HEK293 (cell line): ENCODE results near the gene AMMECR1.
A peak's percentile ranks its signal among the peaks of the same experiment; 100 is the strongest.

Source experiments
- CTCF ChIA-PET: fragments of 350-600 bp; formaldehyde crosslinking; extraction: SDS; loops from one replicate; lab custom pipeline; 2021; ENCODE audit warnings: antibody characterized with exemption; lab: Yijun Ruan, JAX
- POLR2A ChIA-PET: fragments of 300-600 bp; formaldehyde crosslinking; extraction: SDS; loops from one replicate; lab custom pipeline; 2020; ENCODE audit warnings: antibody characterized with exemption, inconsistent platforms; lab: Yijun Ruan, JAX
- H3K27ac ChIP-seq: fragments of 200-500 bp; sonication (Bioruptor generic); 2 replicates; pipeline ENCODE4 v1.5.1; 2014; ENCODE audit warnings: low read depth, low read length, control low read depth, inconsistent platforms; ENCODE audit errors: extremely low read depth
- H3K36me3 ChIP-seq, 2 experiments: fragments of 200-500 bp in 1 of 2; sonication (Bioruptor generic) in 1 of 2; 1 replicate in 1 of 2; 2 replicates in 1 of 2; pipeline ENCODE4 v1.5.1; 2014 to 2017; ENCODE audit warnings: inconsistent platforms in 2 of 2, low read length in 2 of 2; ENCODE audit not compliant: control insufficient read depth in 2 of 2, insufficient read depth in 1 of 2
- H3K4me1 ChIP-seq: fragments of 200-500 bp; sonication (Bioruptor generic); 2 replicates; pipeline ENCODE4 v1.5.1; 2014; ENCODE audit warnings: mild to moderate bottlenecking, low read length, inconsistent platforms; ENCODE audit not compliant: control insufficient read depth, insufficient read depth
- H3K4me3 ChIP-seq: 2 replicates; pipeline ENCODE4 v1.5.1; 2011; ENCODE audit warnings: low read depth, mild to moderate bottlenecking, control low read depth, low read length, moderate library complexity
- H3K9me3 ChIP-seq: fragments of 200-500 bp; sonication (Bioruptor generic); 2 replicates; pipeline ENCODE4 v1.5.1; 2014; ENCODE audit warnings: low read depth, low read length, inconsistent platforms; ENCODE audit not compliant: control insufficient read depth, insufficient read depth
- CTCF ChIP-seq: fragments of 450-650 bp; formaldehyde crosslinking; IDR thresholded peaks from 2 replicates; pipeline ENCODE4 v1.5.1; 2016; ENCODE audit warnings: missing biosample characterization, missing genetic modification characterization
- EGR2 ChIP-seq: fragments of 450-650 bp; formaldehyde crosslinking; IDR thresholded peaks from 2 replicates; pipeline ENCODE4 v1.5.1; 2016; ENCODE audit warnings: low read depth, missing biosample characterization, missing genetic modification characterization
- GLIS2 ChIP-seq: fragments of 450-650 bp; formaldehyde crosslinking; IDR thresholded peaks from 2 replicates; pipeline ENCODE4 v1.5.1; 2016; ENCODE audit warnings: missing biosample characterization, missing genetic modification characterization
- MEIS1 ChIP-seq: sonication (generic); formaldehyde crosslinking; IDR thresholded peaks from 2 replicates; pipeline ENCODE4 v1.8.1; 2022; ENCODE audit warnings: missing genetic modification reagents, mild to moderate bottlenecking, borderline replicate concordance
- OSR2 ChIP-seq: fragments of 450-650 bp; formaldehyde crosslinking; IDR thresholded peaks from 2 replicates; pipeline ENCODE4 v1.5.1; 2016; ENCODE audit warnings: missing biosample characterization, missing genetic modification characterization
- PATZ1 ChIP-seq: fragments of 450-650 bp; formaldehyde crosslinking; IDR thresholded peaks from 2 replicates; pipeline ENCODE4 v1.5.1; 2016; ENCODE audit warnings: missing biosample characterization, missing genetic modification characterization
- SCRT2 ChIP-seq: fragments of 450-650 bp; formaldehyde crosslinking; IDR thresholded peaks from 2 replicates; pipeline ENCODE4 v1.5.1; 2016; ENCODE audit warnings: missing biosample characterization, missing genetic modification characterization
- ZBTB17 ChIP-seq: fragments of 450-650 bp; formaldehyde crosslinking; IDR thresholded peaks from 2 replicates; pipeline ENCODE4 v1.5.1; 2016; ENCODE audit warnings: missing biosample characterization, missing genetic modification characterization
- ZFHX2 ChIP-seq: fragments of 450-650 bp; formaldehyde crosslinking; conservative IDR thresholded peaks from 2 replicates; pipeline ENCODE4 v1.5.1; 2016; ENCODE audit warnings: missing biosample characterization, missing genetic modification characterization
- ZNF133 ChIP-seq: fragments of 450-650 bp; formaldehyde crosslinking; IDR thresholded peaks from 2 replicates; pipeline ENCODE4 v1.5.1; 2016; ENCODE audit warnings: missing biosample characterization, missing genetic modification characterization
- ZNF2 ChIP-seq: fragments of 450-650 bp; formaldehyde crosslinking; IDR thresholded peaks from 2 replicates; pipeline ENCODE4 v1.5.1; 2016; ENCODE audit warnings: missing biosample characterization, missing genetic modification characterization
- ZNF214 ChIP-seq: fragments of 450-650 bp; formaldehyde crosslinking; IDR thresholded peaks from 2 replicates; pipeline ENCODE4 v1.5.1; 2017; ENCODE audit warnings: missing biosample characterization, mild to moderate bottlenecking, missing genetic modification characterization, borderline replicate concordance
- ZNF266 ChIP-seq: fragments of 450-650 bp; formaldehyde crosslinking; IDR thresholded peaks from 2 replicates; pipeline ENCODE4 v1.5.1; 2016; ENCODE audit warnings: missing biosample characterization, missing genetic modification characterization, low read depth
- ZNF302 ChIP-seq: fragments of 450-650 bp; formaldehyde crosslinking; IDR thresholded peaks from 2 replicates; pipeline ENCODE4 v1.5.1; 2016; ENCODE audit warnings: missing biosample characterization, missing genetic modification characterization, low read depth
- ZNF391 ChIP-seq: fragments of 450-650 bp; formaldehyde crosslinking; IDR thresholded peaks from 2 replicates; pipeline ENCODE4 v1.5.1; 2016; ENCODE audit warnings: low read depth, missing biosample characterization, missing genetic modification characterization, borderline replicate concordance
- ZNF394 ChIP-seq: fragments of 450-650 bp; formaldehyde crosslinking; IDR thresholded peaks from 2 replicates; pipeline ENCODE4 v1.5.1; 2016; ENCODE audit warnings: missing biosample characterization, missing genetic modification characterization, mild to moderate bottlenecking, moderate library complexity, borderline replicate concordance
- ZNF423 ChIP-seq: fragments of 450-650 bp; formaldehyde crosslinking; IDR thresholded peaks from 2 replicates; pipeline ENCODE4 v1.5.1; 2016; ENCODE audit warnings: missing biosample characterization, missing genetic modification characterization
- ZNF529 ChIP-seq: fragments of 450-650 bp; formaldehyde crosslinking; IDR thresholded peaks from 2 replicates; pipeline ENCODE4 v1.5.1; 2017; ENCODE audit warnings: missing genetic modification characterization, missing biosample characterization; ENCODE audit not compliant: insufficient replicate concordance
- ZNF571 ChIP-seq: fragments of 450-650 bp; formaldehyde crosslinking; IDR thresholded peaks from 2 replicates; pipeline ENCODE4 v1.5.0; 2017; ENCODE audit warnings: missing biosample characterization, missing genetic modification characterization
- ZNF623 ChIP-seq: fragments of 450-650 bp; formaldehyde crosslinking; IDR thresholded peaks from 2 replicates; pipeline ENCODE4 v1.5.1; 2016; ENCODE audit warnings: missing biosample characterization, missing genetic modification characterization
- ZNF629 ChIP-seq: fragments of 450-650 bp; formaldehyde crosslinking; IDR thresholded peaks from 2 replicates; pipeline ENCODE4 v1.5.1; 2017; ENCODE audit warnings: missing biosample characterization, missing genetic modification characterization
- ZNF654 ChIP-seq: fragments of 450-650 bp; formaldehyde crosslinking; IDR thresholded peaks from 2 replicates; pipeline ENCODE4 v1.5.1; 2016; ENCODE audit warnings: low read depth, missing biosample characterization, missing genetic modification characterization
- ZNF660 ChIP-seq: fragments of 450-650 bp; IDR thresholded peaks from 2 replicates; pipeline ENCODE4 v1.5.1; 2018; ENCODE audit warnings: missing biosample characterization, mild to moderate bottlenecking, missing genetic modification characterization
- ZNF692 ChIP-seq: fragments of 450-650 bp; formaldehyde crosslinking; IDR thresholded peaks from 2 replicates; pipeline ENCODE4 v1.5.1; 2016; ENCODE audit warnings: missing biosample characterization, missing genetic modification characterization
- ZNF701 ChIP-seq: fragments of 450-650 bp; formaldehyde crosslinking; IDR thresholded peaks from 2 replicates; pipeline ENCODE4 v1.5.1; 2016; ENCODE audit warnings: missing biosample characterization, missing genetic modification characterization
- ZNF837 ChIP-seq: fragments of 450-650 bp; formaldehyde crosslinking; IDR thresholded peaks from 2 replicates; pipeline ENCODE4 v1.5.1; 2016; ENCODE audit warnings: missing biosample characterization, missing genetic modification characterization
- ZSCAN4 ChIP-seq: fragments of 450-650 bp; formaldehyde crosslinking; IDR thresholded peaks from 2 replicates; pipeline ENCODE4 v1.5.1; 2017; ENCODE audit warnings: missing biosample characterization, missing genetic modification characterization
- TF ChIP-seq, protein P1 (sequence below): fragments of 450-650 bp; formaldehyde crosslinking; IDR thresholded peaks from 2 replicates; pipeline ENCODE4 v1.5.1; 2016; ENCODE audit warnings: missing biosample characterization, missing genetic modification characterization, low read depth

The AMMECR1 gene

DNA sequence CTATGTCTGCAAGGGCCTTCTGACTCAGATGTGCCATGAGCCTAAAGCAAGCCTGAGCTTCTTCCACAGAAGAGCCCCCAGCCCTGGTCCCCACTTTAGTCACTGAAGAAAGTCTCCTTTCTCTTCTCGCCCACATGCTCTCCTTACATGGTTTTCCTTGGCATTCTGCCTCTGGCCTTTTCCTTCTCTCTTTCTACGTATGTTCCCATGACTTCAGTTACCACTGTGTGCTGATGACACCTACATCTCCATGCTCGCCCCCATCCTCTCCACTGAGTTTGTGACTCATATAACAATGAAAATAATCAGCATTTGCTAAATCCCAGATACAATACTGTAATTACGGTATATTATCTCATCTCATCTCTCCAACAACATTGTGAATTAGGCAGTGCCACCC, 149.3 kb downstream of the AMMECR1 start:
- Histone ChIP-seq H3K36me3 (no peaks in the 10 kb centered on the region), H3K27ac (no peak overlapping the region), H3K9me3 (no peaks in the 10 kb centered on the region), H3K4me1 (no peaks in the 10 kb centered on the region), H3K4me3 (no peak overlapping the region)
- ChIA-PET POLR2A (no interaction called here), CTCF (interaction anchor here (0.5 to 20.8 kb wide), 16 partner anchors 11 to 749 kb away, joined by 3 to 576 read pairs (median 4); no protein-coding TSS in a partner anchor)
- TF ChIP-seq ZNF623 (tag by site-specific recombination) (no peak), ZFHX2 (tag by site-specific recombination) (peak; percentile 51), SCRT2 (tag by site-specific recombination) (no peak), ZNF629 (tag by site-specific recombination) (no peak), EGR2 (peak; percentile 57; the same call in 1 of the 2 replicates)

DNA sequence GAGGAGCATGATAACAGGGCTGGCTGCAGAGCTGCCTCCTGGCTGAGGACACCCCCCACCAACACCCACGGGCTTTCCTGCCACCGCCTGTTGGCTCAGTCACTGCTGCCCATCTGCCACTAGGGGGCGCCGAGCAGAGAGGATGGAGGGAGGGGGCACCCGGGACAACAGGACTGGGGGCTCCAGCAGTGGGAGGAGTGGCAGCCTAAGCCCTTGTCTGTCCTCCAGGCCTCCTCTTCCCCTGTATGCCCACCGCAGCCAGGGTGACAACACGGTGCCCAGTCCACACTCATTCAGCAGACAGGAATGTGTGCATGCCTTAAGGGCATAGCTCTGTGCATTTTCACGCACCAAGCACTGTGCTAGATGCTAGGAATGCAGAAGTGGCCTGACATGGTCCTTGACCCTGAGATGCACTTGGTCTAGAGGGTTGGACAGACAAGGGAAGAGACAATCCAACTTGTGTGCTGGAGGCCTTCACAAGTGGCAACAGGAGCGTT, 149.9 kb downstream of the AMMECR1 start:
- H3K4me1 ChIP-seq = no peaks in the 10 kb centered on the region
- H3K9me3 ChIP-seq = no peaks in the 10 kb centered on the region
- no peak overlapping the region for H3K4me3 ChIP-seq
- H3K36me3 ChIP-seq = no peaks in the 10 kb centered on the region
- ChIA-PET CTCF (interaction anchor here (0.5 to 20.8 kb wide), 18 partner anchors 10 to 823 kb away, joined by 3 to 576 read pairs (median 4); no protein-coding TSS in a partner anchor), POLR2A (no interaction called here)
- no peak overlapping the region for H3K27ac ChIP-seq
- TF ChIP-seq ZNF837 (no peak), ZBTB17 (tag by site-specific recombination) (no peak), ZNF529 (no peak), ZNF701 (no peak), MEIS1 (CRISPR knock-in tag) (no peak), ZNF571 (tag by site-specific recombination) (no peak), ZNF214 (no peak), ZNF654 (peak; percentile 35), SCRT2 (tag by site-specific recombination) (peak; percentile 66), ZFHX2 (tag by site-specific recombination) (peak; percentile 78), ZNF391 (tag by site-specific recombination) (no peak), ZNF423 (tag by site-specific recombination) (no peak), GLIS2 (peak; percentile 48; the same call in 1 of the 2 replicates), EGR2 (peak; percentile 59; the same call in 1 of the 2 replicates), CTCF (tag by site-specific recombination) (peak; percentile 60), ZNF660 (no peak), ZSCAN4 (tag by site-specific recombination) (no peak), ZNF302 (tag by site-specific recombination) (no peak), PATZ1 (peak; percentile 81), ZNF266 (tag by site-specific recombination) (no peak), ZNF133 (tag by site-specific recombination) (no peak), ZNF394 (tag by site-specific recombination) (no peak), OSR2 (tag by site-specific recombination) (no peak), ZNF692 (tag by site-specific recombination) (no peak), ZNF2 (tag by site-specific recombination) (peak; percentile 23; the same call in 1 of the 2 replicates)
- TF ChIP-seq, protein P1, sequence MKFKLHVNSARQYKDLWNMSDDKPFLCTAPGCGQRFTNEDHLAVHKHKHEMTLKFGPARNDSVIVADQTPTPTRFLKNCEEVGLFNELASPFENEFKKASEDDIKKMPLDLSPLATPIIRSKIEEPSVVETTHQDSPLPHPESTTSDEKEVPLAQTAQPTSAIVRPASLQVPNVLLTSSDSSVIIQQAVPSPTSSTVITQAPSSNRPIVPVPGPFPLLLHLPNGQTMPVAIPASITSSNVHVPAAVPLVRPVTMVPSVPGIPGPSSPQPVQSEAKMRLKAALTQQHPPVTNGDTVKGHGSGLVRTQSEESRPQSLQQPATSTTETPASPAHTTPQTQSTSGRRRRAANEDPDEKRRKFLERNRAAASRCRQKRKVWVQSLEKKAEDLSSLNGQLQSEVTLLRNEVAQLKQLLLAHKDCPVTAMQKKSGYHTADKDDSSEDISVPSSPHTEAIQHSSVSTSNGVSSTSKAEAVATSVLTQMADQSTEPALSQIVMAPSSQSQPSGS = no peak
